K562 (cell line): ENCODE measurements around the gene OR1J1. TPM values are rescaled to one million over a fixed set of nuclear protein-coding genes. Genes with fewer than 3 reads are reported as not detected.

Source experiments
- ATAC-seq: fragments of 200-7000 bp; cut with Tn5 transposase; 3 replicates; pipeline ENCODE4 v1.9.1; 2020; ENCODE audit warnings: moderate library complexity
- BruUV-seq: library from RNA; stranded (reverse); fragments of 400-500 nt; replicated peaks from 2 replicates; lab custom pipeline; 2021; lab: Mats Ljungman, UMichigan
- CTCF ChIA-PET: fragments of 300-600 bp; formaldehyde crosslinking; extraction: SDS; loops from one replicate; lab custom pipeline; 2021; ENCODE audit warnings: low intra/inter-chr PET ratio; lab: Yijun Ruan, JAX
- POLR2A ChIA-PET: fragments of 300-600, 350-650 bp; sonication (Branson Sonifier 250); formaldehyde crosslinking; extraction: SDS; loops from one replicate; lab custom pipeline; 2021; ENCODE audit warnings: antibody characterized with exemption, inconsistent platforms; lab: Yijun Ruan, JAX
- DNase-seq, 4 experiments: peaks; one replicate each; pipeline versions ENCODE4 v3.0.0 to v3.0.0-alpha.2; 2011 to 2018; ENCODE audit warnings: low spot score in 3 of 4, mixed read lengths in 3 of 4; ENCODE audit errors: extremely low read depth in 1 of 4
- FAIRE-seq: peaks from 2 replicates; lab custom pipeline; 2011; peaks lifted over from hg19 to GRCh38; lab: Jason Lieb, UNC
- H2AFZ ChIP-seq: 2 replicates; pipeline ENCODE4 v1.6.0; 2011; ENCODE audit warnings: low read depth, low read length, control low read depth, inconsistent platforms
- H3K27ac ChIP-seq: fragments of 200-600 bp; 3 replicates; pipeline ENCODE4 v1.8.0; 2011; ENCODE audit warnings: low read depth, mild to moderate bottlenecking, control low read depth, inconsistent platforms, low read length, moderate library complexity, mixed read lengths; ENCODE audit errors: extremely low read depth
- H3K27me3 ChIP-seq, 2 experiments: fragments of 300-600 bp in 1 of 2; 2 replicates in 1 of 2; 3 replicates in 1 of 2; pipeline versions ENCODE4 v1.6.0 to v1.8.0; 2011; ENCODE audit warnings: inconsistent platforms in 2 of 2, low read length in 2 of 2, mild to moderate bottlenecking in 1 of 2, mixed read lengths in 1 of 2, moderate library complexity in 1 of 2; ENCODE audit not compliant: control insufficient read depth in 2 of 2, insufficient read depth in 2 of 2
- H3K36me3 ChIP-seq: fragments of 300-600 bp; 3 replicates; pipeline ENCODE4 v1.8.0; 2011; ENCODE audit warnings: mild to moderate bottlenecking, low read length, inconsistent platforms; ENCODE audit not compliant: control insufficient read depth, insufficient read depth
- H3K4me1 ChIP-seq, 2 experiments: fragments of 200-600 bp in 1 of 2; replicated peaks in 1 of 2; 2 replicates in 1 of 2; 3 replicates in 1 of 2; pipeline versions ENCODE4 v1.5.1 to v1.8.0; 2011; ENCODE audit warnings: inconsistent platforms in 2 of 2, low read length in 2 of 2, mild to moderate bottlenecking in 1 of 2, mixed read lengths in 1 of 2, moderate library complexity in 1 of 2; ENCODE audit not compliant: control insufficient read depth in 2 of 2, insufficient read depth in 2 of 2
- H3K4me2 ChIP-seq: 2 replicates; pipeline ENCODE4 v1.6.1; 2011; ENCODE audit warnings: low read length, control low read depth, inconsistent platforms, mixed read lengths; ENCODE audit not compliant: insufficient read depth
- H3K4me3 ChIP-seq: fragments of 200-600 bp; sonication (generic), shearing (Covaris generic); 2 replicates; pipeline ENCODE4 v1.5.1; 2016; ENCODE audit warnings: control low read depth, inconsistent platforms
- H3K79me2 ChIP-seq: fragments of 200-600 bp; 3 replicates; pipeline ENCODE4 v1.8.0; 2011; ENCODE audit warnings: low read length, inconsistent platforms; ENCODE audit not compliant: control insufficient read depth, insufficient read depth
- H3K9ac ChIP-seq, 2 experiments: 2 replicates each; pipeline versions ENCODE4 v1.6.0 to v1.6.1; 2011; ENCODE audit warnings: low read depth in 2 of 2, low read length in 2 of 2, control low read depth in 1 of 2, inconsistent platforms in 1 of 2, mild to moderate bottlenecking in 1 of 2, mixed read lengths in 1 of 2; ENCODE audit not compliant: insufficient read depth in 1 of 2
- H3K9me1 ChIP-seq: one replicate; pipeline ENCODE4 v1.6.0; 2011; ENCODE audit warnings: inconsistent platforms, mild to moderate bottlenecking, low read length, moderate library complexity; ENCODE audit not compliant: control insufficient read depth, insufficient read depth
- H3K9me3 ChIP-seq: replicated peaks from 2 replicates; pipeline ENCODE4 v1.5.1; 2011; ENCODE audit warnings: low read depth, low read length, inconsistent platforms; ENCODE audit not compliant: control insufficient read depth, insufficient read depth
- H4K20me1 ChIP-seq: replicated peaks from 2 replicates; pipeline ENCODE4 v1.6.1; 2011; ENCODE audit warnings: low read length, inconsistent platforms, mixed read lengths; ENCODE audit not compliant: control insufficient read depth, insufficient read depth
- CHD4 ChIP-seq: fragments of 200-600 bp; sonication (generic); IDR thresholded peaks from 3 replicates; pipeline ENCODE4 v1.6.1; 2012; ENCODE audit warnings: low read depth, mild to moderate bottlenecking, mixed read lengths, low read length, inconsistent platforms; ENCODE audit not compliant: insufficient read depth, insufficient replicate concordance, poor library complexity, severe bottlenecking
- DPF2 ChIP-seq: fragments of 450-650 bp; IDR thresholded peaks from 2 replicates; pipeline ENCODE4 v1.6.1; 2016
- EP300 ChIP-seq: IDR thresholded peaks from 2 replicates; pipeline ENCODE4 v1.6.1; 2012; ENCODE audit warnings: low read length, improper control_type of control experiment
- FOXK1 ChIP-seq: sonication (generic); formaldehyde crosslinking; IDR thresholded peaks from 2 replicates; pipeline ENCODE4 v1.8.0; 2022; ENCODE audit warnings: missing genetic modification reagents, mild to moderate bottlenecking, borderline replicate concordance
- GTF2E2 ChIP-seq: fragments of 200-800 bp; sonication (Bioruptor generic); IDR thresholded peaks from 2 replicates; pipeline ENCODE4 v1.6.1; 2016; ENCODE audit warnings: missing genetic modification characterization, missing compliant biosample characterization
- JUND ChIP-seq, 2 experiments: IDR thresholded peaks; 2 replicates in 1 of 2; 3 replicates in 1 of 2; pipeline ENCODE4 v1.6.1; 2011; ENCODE audit warnings: borderline replicate concordance in 2 of 2, low read depth in 2 of 2, low read length in 2 of 2, improper control_type of control experiment in 1 of 2, missing biosample characterization in 1 of 2, missing genetic modification characterization in 1 of 2, missing genetic modification reagents in 1 of 2
- NUFIP1 ChIP-seq: fragments of 450-650 bp; IDR thresholded peaks from 2 replicates; pipeline ENCODE4 v1.6.1; 2018; ENCODE audit not compliant: partially characterized antibody
- PRPF4 ChIP-seq: fragments of 200-400 bp; formaldehyde crosslinking; IDR thresholded peaks from one replicate; pipeline ENCODE4 v1.6.1; 2017; ENCODE audit warnings: low read length, low read depth, mild to moderate bottlenecking; ENCODE audit not compliant: insufficient read depth, poor library complexity, severe bottlenecking
- SP1 ChIP-seq: sonication (generic); formaldehyde crosslinking; IDR thresholded peaks from 2 replicates; pipeline ENCODE4 v1.8.1; 2022; ENCODE audit warnings: mild to moderate bottlenecking, missing genetic modification reagents
- STAG1 ChIP-seq: sonication (generic); formaldehyde crosslinking; IDR thresholded peaks from 2 replicates; pipeline ENCODE4 v1.5.0; 2020; ENCODE audit warnings: missing genetic modification reagents, borderline replicate concordance
- TARDBP ChIP-seq: fragments of 450-650 bp; IDR thresholded peaks from 2 replicates; pipeline ENCODE4 v1.6.1; 2016
- ZNF263 ChIP-seq: sonication (generic); formaldehyde crosslinking; IDR thresholded peaks from 2 replicates; pipeline ENCODE4 v1.8.0; 2022; ENCODE audit warnings: mild to moderate bottlenecking, missing genetic modification reagents, borderline replicate concordance
- ZNF324 ChIP-seq: fragments of 250-450 bp; sonication (Bioruptor Pico); IDR thresholded peaks from 2 replicates; pipeline ENCODE4 v1.4.0; 2020; ENCODE audit warnings: mild to moderate bottlenecking
- ZNF778 ChIP-seq: fragments of 450-650 bp; formaldehyde crosslinking; IDR thresholded peaks from 2 replicates; pipeline ENCODE4 v1.4.0; 2020; ENCODE audit warnings: mild to moderate bottlenecking, moderate library complexity
- ZSCAN32 ChIP-seq: fragments of 450-650 bp; formaldehyde crosslinking; IDR thresholded peaks from 2 replicates; pipeline ENCODE4 v1.4.0; 2020; ENCODE audit warnings: mild to moderate bottlenecking, moderate library complexity
- WGBS: fragments of 100-300 bp; shearing (Covaris generic); methylation state at CpG from one replicate; pipeline ENCODE4 v1.1.6; 2016; ENCODE audit warnings: low coverage, mixed read lengths; ENCODE audit not compliant: insufficient coverage; ENCODE audit errors: missing lambda C conversion rate; 5-methylcytosine and 5-hydroxymethylcytosine counted together
- in situ Hi-C: fragments of 300-500 bp; cut with MboI; formaldehyde crosslinking; loops from 4 replicates; pipeline ENCODE4 v1.15.0; 2018; ENCODE audit warnings: inconsistent platforms, mixed read lengths
- intact Hi-C: fragments of 100-400 bp; cut with micrococcal nuclease; formaldehyde crosslinking; loops from 2 replicates; pipeline ENCODE4 v1.14.2; 2022
- polyA plus RNA-seq, 8 experiments: library from polyadenylated mRNA; depleted of rRNA in 4 of 8; stranded (reverse) in 5 of 8; unstranded in 3 of 8; fragments of >200 nt; fragmentation: Nextera tagmentation in 2 of 8; fragmentation: Illumina TruSeq in 1 of 8; extraction: Ambion mirVana in 2 of 8; extraction: Trizol in 1 of 8; gene quantifications; 2 replicates each; pipeline versions ENCODE4 v1.2.1 to v1.2.3, GENCODE V29; 2011 to 2014; ENCODE audit warnings: inconsistent platforms in 1 of 8, missing spikeins in 1 of 8
- total RNA-seq, 7 experiments: library from RNA; depleted of rRNA in 6 of 7; stranded (reverse); fragments of >200 nt in 6 of 7; fragmentation: Illumina TruSeq in 2 of 7; extraction: Trizol in 2 of 7; gene quantifications; 2 replicates each; pipeline versions ENCODE4 v1.2.1 to v1.2.3, GENCODE V29; 2011 to 2021; ENCODE audit warnings: low replicate concordance in 1 of 7
- TF ChIP-seq, protein P1 (sequence below): fragments of 250-450 bp; sonication (Bioruptor Pico); IDR thresholded peaks from 2 replicates; pipeline ENCODE4 v1.5.0; 2020; ENCODE audit warnings: mild to moderate bottlenecking
- TF ChIP-seq, protein P2 (sequence below), 2 experiments: fragments of 450-650 bp; IDR thresholded peaks; 2 replicates each; pipeline ENCODE4 v1.6.1; 2018; ENCODE audit warnings: mild to moderate bottlenecking in 2 of 2, low read depth in 1 of 2; ENCODE audit not compliant: partially characterized antibody in 2 of 2

The OR1J1 gene
- total and polyA plus RNA-seq, 9 of the 15 experiments (the other 6 are each of a cell fraction or from before 2014, with no cell fraction given): not detected

DNA sequence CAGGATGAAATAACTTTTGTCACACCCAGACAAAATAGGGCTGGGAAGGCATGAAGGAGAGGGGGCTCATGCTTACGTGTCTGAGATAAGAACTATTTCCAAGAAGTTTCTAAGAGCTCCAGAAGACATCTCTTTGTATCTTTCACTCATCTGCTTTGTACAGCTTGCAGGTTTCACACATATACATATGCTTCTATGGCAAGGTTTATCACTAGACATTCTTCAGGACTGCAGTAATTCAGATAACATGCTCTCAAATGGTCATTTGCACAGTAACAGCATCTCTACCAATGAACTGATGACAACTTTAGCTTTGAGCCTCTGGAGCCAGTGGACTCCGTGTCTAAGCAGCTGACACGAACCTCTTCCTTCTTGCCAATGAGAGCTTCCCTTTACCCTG lies 3.2 kb downstream of the OR1J1 start (continued):
- TF ChIP-seq, protein P1, sequence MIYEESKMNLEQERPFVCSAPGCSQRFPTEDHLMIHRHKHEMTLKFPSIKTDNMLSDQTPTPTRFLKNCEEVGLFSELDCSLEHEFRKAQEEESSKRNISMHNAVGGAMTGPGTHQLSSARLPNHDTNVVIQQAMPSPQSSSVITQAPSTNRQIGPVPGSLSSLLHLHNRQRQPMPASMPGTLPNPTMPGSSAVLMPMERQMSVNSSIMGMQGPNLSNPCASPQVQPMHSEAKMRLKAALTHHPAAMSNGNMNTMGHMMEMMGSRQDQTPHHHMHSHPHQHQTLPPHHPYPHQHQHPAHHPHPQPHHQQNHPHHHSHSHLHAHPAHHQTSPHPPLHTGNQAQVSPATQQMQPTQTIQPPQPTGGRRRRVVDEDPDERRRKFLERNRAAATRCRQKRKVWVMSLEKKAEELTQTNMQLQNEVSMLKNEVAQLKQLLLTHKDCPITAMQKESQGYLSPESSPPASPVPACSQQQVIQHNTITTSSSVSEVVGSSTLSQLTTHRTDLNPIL (CRISPR knock-in tag): no peak
- TF ChIP-seq SP1 (no peak), JUND (IDR thresholded peaks at IDR 0.05; ENCODE audit: borderline replicate concordance, low read depth, low read length) (0 out of 2 replicates have a peak, but pooled peaks have one; percentile 9), JUND (tag; IDR thresholded peaks at IDR 0.05; ENCODE audit: borderline replicate concordance, low read depth, low read length) (no peak; the same call in 2 of the 3 replicates), STAG1 (CRISPR knock-in tag) (no peak), DPF2 (0 out of 2 replicates have a peak, but pooled peaks have one; percentile 12), EP300 (peak; percentile 49; the same call in 1 of the 2 replicates), FOXK1 (CRISPR knock-in tag) (no peak)

- H3K9me1 ChIP-seq: no peaks in the 10 kb centered on the region
- ChIA-PET CTCF (no interaction called here), POLR2A (no interaction called here)
- no peak overlapping the region for H3K4me3 ChIP-seq
- no peaks in the 10 kb centered on the region for H3K9me3 ChIP-seq
- DNase-seq (no peak), ATAC-seq (no peak), FAIRE-seq (no peak)
- no peak overlapping the region for H3K27ac ChIP-seq
- intact Hi-C loops: loop anchor here (5.0 to 10.0 kb wide), 2 partner anchors 139 to 596 kb away; no protein-coding TSS in a partner anchor
- H3K4me1 ChIP-seq: peaks cover 0 to 3% of the 10 kb centered on the region in 2 experiments; a peak in 1 of 5 replicates
- in situ Hi-C loops: loop anchor here (10.0 kb wide), 2 partner anchors 516 to 886 kb away; partner anchors contain the start of gene CRB2
- no TSS peak for BruUV-seq
- no peaks in the 10 kb centered on the region for H4K20me1 ChIP-seq
- no peak overlapping the region for H3K4me2 ChIP-seq
- H2AFZ ChIP-seq: no peak overlapping the region
- H3K27me3 ChIP-seq: no peaks in the 10 kb centered on the region; a peak in 1 of 5 replicates
- no peak overlapping the region for H3K9ac ChIP-seq
- no peaks in the 10 kb centered on the region for H3K79me2 ChIP-seq
- 1% methylated on average over 4 of the region's 4 CpGs for WGBS
- H3K36me3 ChIP-seq: no peaks in the 10 kb centered on the region
- TF ChIP-seq, protein P2, sequence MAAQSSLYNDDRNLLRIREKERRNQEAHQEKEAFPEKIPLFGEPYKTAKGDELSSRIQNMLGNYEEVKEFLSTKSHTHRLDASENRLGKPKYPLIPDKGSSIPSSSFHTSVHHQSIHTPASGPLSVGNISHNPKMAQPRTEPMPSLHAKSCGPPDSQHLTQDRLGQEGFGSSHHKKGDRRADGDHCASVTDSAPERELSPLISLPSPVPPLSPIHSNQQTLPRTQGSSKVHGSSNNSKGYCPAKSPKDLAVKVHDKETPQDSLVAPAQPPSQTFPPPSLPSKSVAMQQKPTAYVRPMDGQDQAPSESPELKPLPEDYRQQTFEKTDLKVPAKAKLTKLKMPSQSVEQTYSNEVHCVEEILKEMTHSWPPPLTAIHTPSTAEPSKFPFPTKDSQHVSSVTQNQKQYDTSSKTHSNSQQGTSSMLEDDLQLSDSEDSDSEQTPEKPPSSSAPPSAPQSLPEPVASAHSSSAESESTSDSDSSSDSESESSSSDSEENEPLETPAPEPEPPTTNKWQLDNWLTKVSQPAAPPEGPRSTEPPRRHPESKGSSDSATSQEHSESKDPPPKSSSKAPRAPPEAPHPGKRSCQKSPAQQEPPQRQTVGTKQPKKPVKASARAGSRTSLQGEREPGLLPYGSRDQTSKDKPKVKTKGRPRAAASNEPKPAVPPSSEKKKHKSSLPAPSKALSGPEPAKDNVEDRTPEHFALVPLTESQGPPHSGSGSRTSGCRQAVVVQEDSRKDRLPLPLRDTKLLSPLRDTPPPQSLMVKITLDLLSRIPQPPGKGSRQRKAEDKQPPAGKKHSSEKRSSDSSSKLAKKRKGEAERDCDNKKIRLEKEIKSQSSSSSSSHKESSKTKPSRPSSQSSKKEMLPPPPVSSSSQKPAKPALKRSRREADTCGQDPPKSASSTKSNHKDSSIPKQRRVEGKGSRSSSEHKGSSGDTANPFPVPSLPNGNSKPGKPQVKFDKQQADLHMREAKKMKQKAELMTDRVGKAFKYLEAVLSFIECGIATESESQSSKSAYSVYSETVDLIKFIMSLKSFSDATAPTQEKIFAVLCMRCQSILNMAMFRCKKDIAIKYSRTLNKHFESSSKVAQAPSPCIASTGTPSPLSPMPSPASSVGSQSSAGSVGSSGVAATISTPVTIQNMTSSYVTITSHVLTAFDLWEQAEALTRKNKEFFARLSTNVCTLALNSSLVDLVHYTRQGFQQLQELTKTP (IDR thresholded peaks at IDR 0.05; ENCODE audit: low read depth in 1 of 2, partially characterized antibody in 2 of 2): no peak
- TF ChIP-seq GTF2E2 (tag): no peak
- no peak for TF ChIP-seq ZNF324 (CRISPR knock-in tag)
- no peak for TF ChIP-seq ZNF778
- no peak for TF ChIP-seq TARDBP
- TF ChIP-seq ZNF263 (CRISPR knock-in tag): no peak
- TF ChIP-seq CHD4: no peak
- TF ChIP-seq ZSCAN32: no peak
- TF ChIP-seq PRPF4: no peak
- TF ChIP-seq NUFIP1: no peak
Measured at GRCh38 chr9:122468735-122469134, 9.0 kb downstream of the OR1J1 start.
